ENCODE data around the gene WFDC2.

Gene WFDC2

DNA sequence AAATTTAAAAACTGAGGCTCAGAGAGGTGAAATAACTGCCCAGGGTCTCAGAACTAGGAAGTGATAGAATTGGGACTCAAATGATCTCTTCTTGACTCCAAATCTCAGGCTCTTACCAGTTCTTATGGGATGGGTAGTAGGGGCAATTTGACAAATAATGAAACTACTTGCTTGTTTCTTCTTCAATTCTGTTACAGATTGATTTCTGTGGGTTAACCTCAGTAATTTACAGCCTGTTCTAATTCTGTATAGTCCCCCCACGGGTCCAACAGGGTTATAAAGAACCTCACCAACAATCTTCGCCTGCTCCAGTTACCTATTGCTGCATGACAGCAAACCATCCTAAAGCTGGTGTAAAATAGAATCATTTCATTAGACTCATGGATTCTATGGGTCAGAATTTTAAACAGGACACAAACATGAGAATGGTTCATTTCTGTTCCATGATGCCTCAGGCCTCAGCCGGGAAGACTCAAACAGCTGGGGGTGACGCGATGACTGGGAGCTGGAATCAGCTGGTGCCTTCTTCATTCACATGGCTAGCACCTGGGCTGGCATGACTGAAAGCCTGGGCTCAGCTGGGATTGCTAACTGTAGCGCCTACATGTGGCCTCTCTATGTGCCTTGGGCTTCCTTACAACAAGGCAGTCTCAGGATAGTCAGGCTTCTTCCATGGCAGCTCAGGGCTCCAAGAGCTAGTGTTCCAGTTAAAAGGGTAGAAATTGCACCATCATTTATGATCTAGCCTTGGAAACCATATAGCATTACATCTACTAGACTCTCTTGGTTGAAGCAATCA lies 6.6 kb upstream of the WFDC2 start (continued):
- TF ChIP-seq GLIS3 (CRISPR knock-in tag; IDR thresholded peaks at IDR 0.05) (no peak), CSDC2 (CRISPR knock-in tag; IDR thresholded peaks at IDR 0.05) (no peak), ESRRG (CRISPR knock-in tag; IDR thresholded peaks at IDR 0.05) (no peak), ZFP30 (CRISPR knock-in tag; IDR thresholded peaks at IDR 0.05) (no peak)

DNA sequence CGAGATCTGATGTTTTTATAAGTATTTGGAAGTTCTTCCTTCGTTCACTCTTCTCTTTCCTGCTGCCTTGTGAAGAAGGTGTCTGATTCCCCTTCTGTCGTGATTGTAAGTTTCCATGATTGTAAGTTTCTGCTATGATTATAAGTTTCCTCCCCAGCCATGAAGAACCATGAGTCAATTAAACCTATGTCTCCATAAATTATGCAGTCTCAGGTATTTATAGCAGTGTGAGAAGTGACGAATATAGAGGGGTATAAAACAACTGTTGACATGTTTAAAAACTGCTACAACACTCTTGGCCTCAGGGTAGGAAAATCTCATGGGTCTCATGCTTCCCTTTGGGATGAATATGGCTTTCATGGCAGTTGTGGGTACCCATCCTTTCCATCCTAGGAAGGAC lies 5.8 kb upstream of the WFDC2 start:
- ATAC-seq: no peak
- TF ChIP-seq ZNF565 (CRISPR knock-in tag; conservative IDR thresholded peaks at IDR 0.05; ENCODE audit: low read depth) (no peak), PPARA (CRISPR knock-in tag; IDR thresholded peaks at IDR 0.05; ENCODE audit: borderline replicate concordance) (no peak), SNAI2 (CRISPR knock-in tag; IDR thresholded peaks at IDR 0.05) (no peak), ESRRG (CRISPR knock-in tag; IDR thresholded peaks at IDR 0.05) (no peak), ZFP3 (CRISPR knock-in tag; IDR thresholded peaks at IDR 0.05) (no peak)
- TF ChIP-seq, protein P1, sequence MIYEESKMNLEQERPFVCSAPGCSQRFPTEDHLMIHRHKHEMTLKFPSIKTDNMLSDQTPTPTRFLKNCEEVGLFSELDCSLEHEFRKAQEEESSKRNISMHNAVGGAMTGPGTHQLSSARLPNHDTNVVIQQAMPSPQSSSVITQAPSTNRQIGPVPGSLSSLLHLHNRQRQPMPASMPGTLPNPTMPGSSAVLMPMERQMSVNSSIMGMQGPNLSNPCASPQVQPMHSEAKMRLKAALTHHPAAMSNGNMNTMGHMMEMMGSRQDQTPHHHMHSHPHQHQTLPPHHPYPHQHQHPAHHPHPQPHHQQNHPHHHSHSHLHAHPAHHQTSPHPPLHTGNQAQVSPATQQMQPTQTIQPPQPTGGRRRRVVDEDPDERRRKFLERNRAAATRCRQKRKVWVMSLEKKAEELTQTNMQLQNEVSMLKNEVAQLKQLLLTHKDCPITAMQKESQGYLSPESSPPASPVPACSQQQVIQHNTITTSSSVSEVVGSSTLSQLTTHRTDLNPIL (CRISPR knock-in tag; IDR thresholded peaks at IDR 0.05; ENCODE audit: low read depth): no peak
- TF ChIP-seq, protein P2, sequence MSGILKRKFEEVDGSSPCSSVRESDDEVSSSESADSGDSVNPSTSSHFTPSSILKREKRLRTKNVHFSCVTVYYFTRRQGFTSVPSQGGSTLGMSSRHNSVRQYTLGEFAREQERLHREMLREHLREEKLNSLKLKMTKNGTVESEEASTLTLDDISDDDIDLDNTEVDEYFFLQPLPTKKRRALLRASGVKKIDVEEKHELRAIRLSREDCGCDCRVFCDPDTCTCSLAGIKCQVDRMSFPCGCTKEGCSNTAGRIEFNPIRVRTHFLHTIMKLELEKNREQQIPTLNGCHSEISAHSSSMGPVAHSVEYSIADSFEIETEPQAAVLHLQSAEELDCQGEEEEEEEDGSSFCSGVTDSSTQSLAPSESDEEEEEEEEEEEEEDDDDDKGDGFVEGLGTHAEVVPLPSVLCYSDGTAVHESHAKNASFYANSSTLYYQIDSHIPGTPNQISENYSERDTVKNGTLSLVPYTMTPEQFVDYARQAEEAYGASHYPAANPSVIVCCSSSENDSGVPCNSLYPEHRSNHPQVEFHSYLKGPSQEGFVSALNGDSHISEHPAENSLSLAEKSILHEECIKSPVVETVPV (CRISPR knock-in tag; IDR thresholded peaks at IDR 0.05): no peak

DNA sequence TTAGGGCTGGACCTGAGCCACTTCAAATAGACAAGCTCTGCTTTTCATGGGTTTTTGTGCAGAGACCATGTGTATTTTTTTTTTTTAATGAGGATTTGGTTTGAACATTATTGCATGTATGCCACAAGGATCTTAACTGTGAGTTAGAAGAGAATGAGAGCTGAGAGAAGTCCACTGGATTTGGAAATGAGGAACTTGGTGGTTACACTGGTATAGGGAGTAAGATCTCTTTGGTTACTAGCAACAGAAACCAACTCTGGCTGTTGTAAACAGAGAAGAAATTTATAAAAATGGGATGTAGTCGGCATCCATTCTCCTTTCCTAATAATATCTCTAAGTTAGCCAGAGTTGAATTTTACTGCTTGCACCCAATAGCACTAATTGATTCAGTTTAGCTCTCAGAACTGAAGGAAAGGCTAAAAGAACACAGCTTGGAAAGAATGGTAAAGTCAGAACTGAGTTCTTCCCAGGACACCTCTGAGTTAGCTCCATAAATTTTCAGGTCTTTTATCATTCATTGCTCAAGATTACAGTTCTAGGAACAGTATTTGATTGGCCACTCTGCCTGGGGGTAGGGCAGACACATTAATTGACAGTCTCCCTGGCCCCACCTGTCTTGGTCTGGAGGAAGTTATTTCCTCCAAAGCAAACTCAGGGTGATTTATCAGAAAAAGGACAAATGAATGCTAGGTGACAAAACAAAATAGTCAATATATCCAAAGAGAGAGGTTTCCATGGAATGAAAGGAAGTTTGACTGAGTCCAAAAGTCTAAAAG lies 3.9 kb upstream of the WFDC2 start:
- no peak for ATAC-seq

More for the DNA sequence above, 3.9 kb upstream of the WFDC2 start:
- no peak for TF ChIP-seq ZNF8 (CRISPR knock-in tag; IDR thresholded peaks at IDR 0.05)
- TF ChIP-seq OSR1 (CRISPR knock-in tag; IDR thresholded peaks at IDR 0.05): no peak
- TF ChIP-seq CSDC2 (CRISPR knock-in tag; IDR thresholded peaks at IDR 0.05): no peak
- TF ChIP-seq, protein P1 (CRISPR knock-in tag; IDR thresholded peaks at IDR 0.05; ENCODE audit: low read depth): no peak
- no peak for TF ChIP-seq ZC3H10 (CRISPR knock-in tag; IDR thresholded peaks at IDR 0.05)
- no peak for TF ChIP-seq GLIS3 (CRISPR knock-in tag; IDR thresholded peaks at IDR 0.05)
- TF ChIP-seq ARNTL (CRISPR knock-in tag; IDR thresholded peaks at IDR 0.05; ENCODE audit: borderline replicate concordance, low read depth): no peak
- no peak for TF ChIP-seq TCF4 (CRISPR knock-in tag; IDR thresholded peaks at IDR 0.05; ENCODE audit: borderline replicate concordance)
- TF ChIP-seq, protein P2 (CRISPR knock-in tag; IDR thresholded peaks at IDR 0.05): no peak
- TF ChIP-seq BACH2 (CRISPR knock-in tag; IDR thresholded peaks at IDR 0.05; ENCODE audit: borderline replicate concordance): no peak
- TF ChIP-seq, protein P3, sequence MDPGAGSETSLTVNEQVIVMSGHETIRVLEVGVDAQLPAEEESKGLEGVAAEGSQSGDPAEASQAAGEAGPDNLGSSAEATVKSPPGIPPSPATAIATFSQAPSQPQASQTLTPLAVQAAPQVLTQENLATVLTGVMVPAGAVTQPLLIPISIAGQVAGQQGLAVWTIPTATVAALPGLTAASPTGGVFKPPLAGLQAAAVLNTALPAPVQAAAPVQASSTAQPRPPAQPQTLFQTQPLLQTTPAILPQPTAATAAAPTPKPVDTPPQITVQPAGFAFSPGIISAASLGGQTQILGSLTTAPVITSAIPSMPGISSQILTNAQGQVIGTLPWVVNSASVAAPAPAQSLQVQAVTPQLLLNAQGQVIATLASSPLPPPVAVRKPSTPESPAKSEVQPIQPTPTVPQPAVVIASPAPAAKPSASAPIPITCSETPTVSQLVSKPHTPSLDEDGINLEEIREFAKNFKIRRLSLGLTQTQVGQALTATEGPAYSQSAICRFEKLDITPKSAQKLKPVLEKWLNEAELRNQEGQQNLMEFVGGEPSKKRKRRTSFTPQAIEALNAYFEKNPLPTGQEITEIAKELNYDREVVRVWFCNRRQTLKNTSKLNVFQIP (CRISPR knock-in tag; IDR thresholded peaks at IDR 0.05; ENCODE audit: borderline replicate concordance, low read depth): no peak
- TF ChIP-seq, protein P4, sequence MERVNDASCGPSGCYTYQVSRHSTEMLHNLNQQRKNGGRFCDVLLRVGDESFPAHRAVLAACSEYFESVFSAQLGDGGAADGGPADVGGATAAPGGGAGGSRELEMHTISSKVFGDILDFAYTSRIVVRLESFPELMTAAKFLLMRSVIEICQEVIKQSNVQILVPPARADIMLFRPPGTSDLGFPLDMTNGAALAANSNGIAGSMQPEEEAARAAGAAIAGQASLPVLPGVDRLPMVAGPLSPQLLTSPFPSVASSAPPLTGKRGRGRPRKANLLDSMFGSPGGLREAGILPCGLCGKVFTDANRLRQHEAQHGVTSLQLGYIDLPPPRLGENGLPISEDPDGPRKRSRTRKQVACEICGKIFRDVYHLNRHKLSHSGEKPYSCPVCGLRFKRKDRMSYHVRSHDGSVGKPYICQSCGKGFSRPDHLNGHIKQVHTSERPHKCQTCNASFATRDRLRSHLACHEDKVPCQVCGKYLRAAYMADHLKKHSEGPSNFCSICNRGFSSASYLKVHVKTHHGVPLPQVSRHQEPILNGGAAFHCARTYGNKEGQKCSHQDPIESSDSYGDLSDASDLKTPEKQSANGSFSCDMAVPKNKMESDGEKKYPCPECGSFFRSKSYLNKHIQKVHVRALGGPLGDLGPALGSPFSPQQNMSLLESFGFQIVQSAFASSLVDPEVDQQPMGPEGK (CRISPR knock-in tag; IDR thresholded peaks at IDR 0.05; ENCODE audit: borderline replicate concordance): no peak
- no peak for TF ChIP-seq RARB (CRISPR knock-in tag; IDR thresholded peaks at IDR 0.05)
- TF ChIP-seq ZNF70 (CRISPR knock-in tag; IDR thresholded peaks at IDR 0.05): no peak
- TF ChIP-seq ESRRG (CRISPR knock-in tag; IDR thresholded peaks at IDR 0.05): no peak
- no peak for TF ChIP-seq PPARA (CRISPR knock-in tag; IDR thresholded peaks at IDR 0.05; ENCODE audit: borderline replicate concordance)
- no peak for TF ChIP-seq SNAI2 (CRISPR knock-in tag; IDR thresholded peaks at IDR 0.05)
- TF ChIP-seq ZNF565 (CRISPR knock-in tag; conservative IDR thresholded peaks at IDR 0.05; ENCODE audit: low read depth): no peak
- TF ChIP-seq, protein P5, sequence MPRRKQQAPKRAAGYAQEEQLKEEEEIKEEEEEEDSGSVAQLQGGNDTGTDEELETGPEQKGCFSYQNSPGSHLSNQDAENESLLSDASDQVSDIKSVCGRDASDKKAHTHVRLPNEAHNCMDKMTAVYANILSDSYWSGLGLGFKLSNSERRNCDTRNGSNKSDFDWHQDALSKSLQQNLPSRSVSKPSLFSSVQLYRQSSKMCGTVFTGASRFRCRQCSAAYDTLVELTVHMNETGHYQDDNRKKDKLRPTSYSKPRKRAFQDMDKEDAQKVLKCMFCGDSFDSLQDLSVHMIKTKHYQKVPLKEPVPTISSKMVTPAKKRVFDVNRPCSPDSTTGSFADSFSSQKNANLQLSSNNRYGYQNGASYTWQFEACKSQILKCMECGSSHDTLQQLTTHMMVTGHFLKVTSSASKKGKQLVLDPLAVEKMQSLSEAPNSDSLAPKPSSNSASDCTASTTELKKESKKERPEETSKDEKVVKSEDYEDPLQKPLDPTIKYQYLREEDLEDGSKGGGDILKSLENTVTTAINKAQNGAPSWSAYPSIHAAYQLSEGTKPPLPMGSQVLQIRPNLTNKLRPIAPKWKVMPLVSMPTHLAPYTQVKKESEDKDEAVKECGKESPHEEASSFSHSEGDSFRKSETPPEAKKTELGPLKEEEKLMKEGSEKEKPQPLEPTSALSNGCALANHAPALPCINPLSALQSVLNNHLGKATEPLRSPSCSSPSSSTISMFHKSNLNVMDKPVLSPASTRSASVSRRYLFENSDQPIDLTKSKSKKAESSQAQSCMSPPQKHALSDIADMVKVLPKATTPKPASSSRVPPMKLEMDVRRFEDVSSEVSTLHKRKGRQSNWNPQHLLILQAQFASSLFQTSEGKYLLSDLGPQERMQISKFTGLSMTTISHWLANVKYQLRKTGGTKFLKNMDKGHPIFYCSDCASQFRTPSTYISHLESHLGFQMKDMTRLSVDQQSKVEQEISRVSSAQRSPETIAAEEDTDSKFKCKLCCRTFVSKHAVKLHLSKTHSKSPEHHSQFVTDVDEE (CRISPR knock-in tag; IDR thresholded peaks at IDR 0.05): no peak

Measured in SK-N-SH treated with all-trans-retinoic acid at 6 μM for 48 hours (cell line).